Dedifferentiated amniotic fluid mesenchymal stem cell (primary cell): ENCODE measurements around the gene CRTC1.

Experiments used
- DNase-seq: peaks from one replicate; pipeline ENCODE4 v3.0.0-alpha.2; 2016; ENCODE audit errors: extremely low spot score

Gene CRTC1

DNA sequence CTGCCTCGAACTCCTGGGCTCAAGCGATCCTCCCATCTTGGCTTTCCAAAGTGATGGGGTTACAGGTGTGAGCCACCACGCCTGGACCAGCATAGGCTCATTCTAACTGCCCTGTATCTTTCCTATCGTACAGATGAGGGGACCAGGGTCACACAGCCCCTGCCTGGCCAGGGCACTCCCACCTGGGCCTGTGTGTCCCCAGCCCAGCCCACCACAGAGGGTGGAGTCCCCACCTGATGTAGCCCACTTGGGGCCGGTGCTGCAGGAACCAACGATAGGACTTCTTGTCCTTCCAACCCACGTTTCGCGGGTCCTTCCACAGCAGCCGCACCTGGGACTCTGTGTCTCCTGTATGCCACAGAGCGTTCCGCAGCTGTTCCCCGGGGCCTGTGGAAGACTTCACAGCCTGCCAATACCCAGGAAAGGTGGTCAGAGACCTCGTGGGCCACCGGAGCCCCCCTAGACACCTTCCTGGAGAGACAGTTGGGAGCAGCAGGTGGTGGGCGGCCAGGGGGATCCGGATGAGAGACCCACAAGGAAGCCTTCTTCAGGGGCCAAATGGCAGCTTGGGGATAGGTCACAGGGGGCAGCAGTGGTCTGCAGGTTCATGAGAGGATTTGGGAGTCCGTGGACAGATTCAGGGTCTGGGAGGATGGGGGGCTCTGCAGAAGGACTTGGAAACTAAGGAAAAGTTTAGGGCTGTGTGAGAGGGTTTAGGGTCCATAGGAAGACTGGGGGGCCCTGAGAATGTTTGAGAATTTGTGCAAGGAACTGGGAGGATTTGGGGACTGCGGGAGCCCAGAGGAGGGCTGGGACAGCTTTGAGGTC, 100.7 kb downstream of the CRTC1 start:
- DNase-seq: no peak

DNA sequence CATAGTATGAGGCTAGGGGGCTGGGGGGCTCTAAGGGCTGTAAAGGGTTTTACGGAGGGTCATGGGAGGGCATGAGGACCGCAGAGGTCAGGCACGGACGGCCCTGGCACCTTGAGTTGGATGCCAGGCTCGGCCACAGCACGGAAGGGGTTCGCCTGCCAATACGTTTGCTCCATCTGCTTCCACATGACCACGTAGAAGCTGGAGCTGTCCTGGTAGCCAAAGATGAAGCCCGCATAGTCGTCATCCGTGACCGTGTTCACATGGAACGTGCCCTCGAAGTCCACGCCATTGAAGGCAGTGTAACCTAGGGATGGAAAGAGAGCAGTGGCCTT, 101.3 kb downstream of the CRTC1 start:
- no peak for DNase-seq

DNA sequence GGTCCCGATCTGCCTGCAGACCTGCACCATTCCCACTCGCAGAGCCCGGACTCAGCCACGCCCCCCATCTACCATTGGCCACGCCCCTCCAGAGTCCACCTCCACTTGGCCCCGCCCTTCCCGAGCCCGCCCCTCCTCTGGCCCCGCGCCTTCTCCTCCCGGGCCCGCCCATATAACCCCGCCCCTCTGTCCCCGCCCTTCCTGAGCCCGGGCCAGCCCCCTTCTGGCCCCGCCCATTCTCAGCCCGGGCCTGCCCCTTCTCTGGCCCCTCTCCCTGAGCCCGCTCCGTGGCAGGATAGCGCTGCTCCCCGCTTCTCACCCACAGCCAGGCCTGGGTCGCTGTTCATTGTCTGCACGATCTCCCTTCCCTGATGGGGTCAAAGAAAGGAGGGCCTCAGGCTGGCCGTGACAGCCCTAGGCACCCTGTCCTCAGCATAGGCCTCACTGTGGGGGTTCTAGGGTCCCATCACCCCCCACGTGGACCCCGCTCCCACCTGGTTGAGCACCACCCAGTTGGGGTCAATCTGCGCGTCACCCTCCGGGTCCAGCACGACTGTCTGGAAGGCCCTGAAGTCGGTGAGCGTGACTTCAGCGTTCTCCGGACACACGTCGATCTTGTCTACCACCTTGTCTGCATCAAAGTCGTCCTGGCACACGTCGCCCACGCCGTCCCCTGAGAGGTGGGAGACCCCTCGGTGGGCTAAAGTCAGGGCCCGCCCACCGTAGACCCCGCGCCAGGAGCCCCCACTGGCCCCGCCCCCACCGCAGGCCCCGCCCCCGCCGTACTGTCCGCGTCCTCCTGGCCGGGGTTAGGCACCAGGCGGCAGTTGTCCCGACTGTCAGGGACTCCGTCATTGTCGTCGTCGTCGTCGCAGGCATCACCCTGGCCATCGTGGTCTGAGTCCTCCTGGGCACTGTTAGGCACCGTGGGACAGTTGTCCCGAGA, 102.0 kb downstream of the CRTC1 start:
- DNase-seq: no peak

DNA sequence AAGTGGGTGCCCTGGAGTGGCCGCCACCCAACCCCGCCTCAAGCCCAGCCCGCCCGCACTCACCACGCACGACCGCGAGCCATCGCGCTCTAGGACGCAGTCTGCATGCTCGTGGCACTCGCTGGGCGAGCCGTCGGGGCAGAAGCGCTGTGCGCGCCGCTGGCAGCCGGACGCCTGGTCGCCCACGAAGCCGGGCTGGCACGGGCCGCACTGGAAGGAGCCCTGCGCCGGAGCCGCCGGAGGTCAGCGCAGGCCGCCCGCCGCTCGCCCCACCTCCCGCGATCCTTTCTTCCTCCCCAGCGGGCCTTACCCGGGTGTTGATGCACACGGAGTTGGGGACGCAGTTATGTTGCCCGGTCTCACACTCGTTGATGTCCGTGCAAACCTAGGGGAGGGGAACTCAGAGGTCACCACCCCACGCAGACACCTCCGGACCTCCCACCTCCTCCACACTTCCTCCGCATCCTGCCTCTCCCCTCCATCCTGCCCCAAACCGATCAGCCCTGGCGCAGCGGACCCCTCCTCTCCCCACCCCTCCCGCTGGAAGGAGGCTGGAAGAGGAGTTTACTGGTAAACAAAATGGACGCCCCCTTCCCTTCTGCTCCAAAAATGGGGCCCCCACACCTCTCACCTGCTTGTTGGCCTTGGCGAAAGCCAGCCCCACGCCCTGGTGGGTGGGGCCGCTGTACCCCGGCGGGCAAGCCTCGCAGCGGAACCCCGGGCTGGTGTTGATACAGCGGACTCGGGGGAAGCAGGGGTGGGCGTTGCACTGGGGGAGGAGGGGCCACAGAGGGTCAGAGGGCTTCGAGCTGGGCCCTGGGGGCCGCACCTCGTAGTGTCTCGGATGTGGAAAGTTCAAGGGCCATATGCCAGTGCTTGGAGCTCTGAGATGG, 105.3 kb downstream of the CRTC1 start:
- DNase-seq: no peak

DNA sequence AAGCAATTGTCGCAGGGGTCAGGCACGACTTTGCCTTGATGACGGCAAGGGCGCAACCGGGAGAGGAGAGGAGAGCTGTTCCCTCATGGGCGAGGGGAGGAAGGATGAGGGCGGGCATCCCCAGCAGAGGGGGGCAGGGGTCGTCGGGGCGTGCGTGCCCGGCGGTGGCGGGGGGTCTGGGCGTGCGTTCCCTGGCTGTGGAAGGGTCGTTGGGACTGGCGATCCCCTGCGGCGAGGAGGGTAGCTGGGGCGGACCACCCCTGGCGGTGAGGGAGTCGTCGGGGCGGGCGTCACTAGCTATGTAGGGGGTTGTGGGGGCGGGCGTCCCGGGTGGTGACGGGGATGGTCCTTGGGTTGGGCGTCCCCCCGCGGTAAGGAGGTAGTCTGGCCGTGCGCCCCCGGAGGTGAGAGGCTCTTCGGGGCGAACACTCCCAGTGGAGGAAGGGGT, 106.0 kb downstream of the CRTC1 start:
- no peak for DNase-seq

DNA sequence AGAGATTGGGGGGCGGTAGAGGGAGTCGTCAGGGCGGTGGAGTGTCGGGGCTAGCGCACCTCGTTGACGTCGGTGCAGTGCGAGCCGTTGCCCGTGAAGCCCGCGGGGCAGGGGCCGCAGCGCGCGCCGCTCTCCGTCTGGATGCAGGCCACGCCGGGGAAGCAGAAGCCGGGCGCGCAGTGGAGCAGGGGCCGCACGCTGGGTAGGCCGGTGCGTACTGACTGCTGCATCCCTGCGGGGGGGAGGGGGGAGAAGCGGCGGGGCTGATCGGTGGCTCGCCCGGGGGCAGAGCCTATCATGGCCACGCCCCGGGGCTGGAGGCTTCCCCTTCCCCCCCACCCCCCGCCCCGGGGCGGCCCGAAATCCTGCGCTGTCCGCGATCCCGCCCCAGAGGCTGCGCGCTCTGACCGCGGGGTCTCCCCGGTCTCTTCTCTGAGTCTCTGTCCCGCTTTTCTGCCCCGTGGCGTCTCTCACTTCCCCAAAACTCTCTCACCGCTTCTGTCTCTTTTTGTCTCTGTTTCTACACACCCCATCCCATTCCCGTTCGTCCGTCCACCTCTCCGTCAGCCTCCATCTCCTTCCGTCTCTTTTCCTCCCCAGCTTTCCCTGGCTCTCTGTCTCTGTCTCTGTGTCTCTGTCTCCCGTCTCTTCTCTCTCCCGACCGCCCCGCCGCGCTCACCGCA, 106.5 kb downstream of the CRTC1 start:
- no peak for DNase-seq

DNA sequence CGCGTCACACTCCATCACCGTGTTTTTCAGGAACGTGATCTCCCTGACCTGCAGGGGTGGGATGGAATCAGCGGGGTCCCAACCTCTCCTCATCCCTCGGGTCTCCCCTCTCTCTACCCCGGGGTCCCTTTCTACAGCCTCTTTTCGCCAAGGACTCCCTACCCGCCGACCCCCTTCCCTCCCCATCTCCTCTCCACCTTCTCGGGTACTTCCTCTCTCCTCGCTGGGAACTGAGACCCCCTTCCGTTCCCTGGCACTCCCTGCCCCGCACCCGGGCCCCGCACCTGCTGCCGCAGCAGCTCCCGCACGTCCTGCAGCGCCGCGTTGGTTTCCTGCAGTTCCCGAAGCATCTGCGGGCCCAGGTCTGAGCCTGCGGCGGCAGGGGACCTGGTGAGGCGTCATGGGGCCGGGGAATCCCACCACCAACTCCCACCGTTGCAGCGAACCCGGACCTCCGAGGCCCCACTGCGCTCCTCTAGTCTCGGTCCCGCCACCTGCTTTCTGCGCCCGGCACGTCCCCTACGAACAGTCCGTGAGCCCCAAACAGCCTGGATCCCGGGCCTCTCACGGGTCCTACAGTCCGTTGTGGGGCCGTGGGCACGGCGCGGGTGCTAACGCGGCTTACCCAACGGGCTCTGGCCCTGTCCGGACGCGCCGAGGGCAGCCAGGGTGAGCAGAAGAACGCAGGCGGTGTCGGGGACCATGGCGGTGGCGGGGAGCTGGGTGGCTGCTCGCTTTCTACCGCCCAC, 107.3 kb downstream of the CRTC1 start, which contains the start of gene COMP:
COMP (minus strand) TSS at position 740 of the 749 bp plus-strand sequence; CDS start at position 704, 36 bp downstream.
- DNase-seq: no peak

DNA sequence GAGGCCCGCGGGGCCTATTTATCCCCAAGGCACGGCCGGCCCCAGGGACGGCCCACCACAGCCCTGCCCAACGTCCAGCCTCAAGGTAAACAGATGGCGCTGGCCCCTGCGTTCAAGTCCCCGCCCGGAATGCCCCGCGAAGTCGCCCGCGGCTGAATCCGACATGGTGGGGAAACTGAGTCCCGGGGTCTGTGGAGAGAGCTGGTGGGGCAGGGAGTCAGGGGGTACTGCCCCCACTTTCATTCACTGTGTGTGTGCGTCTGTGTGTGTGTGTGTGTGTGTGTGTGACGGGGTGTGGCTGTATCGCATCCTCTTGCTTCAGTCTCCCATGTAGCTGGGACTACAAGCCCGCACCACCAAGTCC, 107.8 kb downstream of the CRTC1 start:
- DNase-seq: no peak

DNA sequence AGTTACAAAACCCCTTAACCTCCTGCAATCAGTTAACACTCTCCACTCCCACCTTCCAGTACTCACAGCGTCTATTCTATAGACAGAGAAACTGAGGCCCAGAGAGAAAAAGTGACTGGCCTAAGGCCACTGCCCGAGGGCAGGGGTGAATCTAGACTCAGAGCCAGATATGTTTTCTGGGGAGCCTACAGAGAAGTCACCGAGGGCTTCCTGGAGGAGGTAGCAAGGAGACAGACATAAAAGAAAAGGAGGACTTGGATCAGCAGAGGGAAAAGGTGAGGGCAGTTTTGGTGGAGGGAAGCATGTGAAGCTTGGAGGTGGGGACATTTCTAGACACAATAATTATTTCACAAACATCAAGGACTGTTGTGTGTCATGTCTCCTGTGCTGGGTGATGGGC, 109.2 kb downstream of the CRTC1 start:
- no peak for DNase-seq

DNA sequence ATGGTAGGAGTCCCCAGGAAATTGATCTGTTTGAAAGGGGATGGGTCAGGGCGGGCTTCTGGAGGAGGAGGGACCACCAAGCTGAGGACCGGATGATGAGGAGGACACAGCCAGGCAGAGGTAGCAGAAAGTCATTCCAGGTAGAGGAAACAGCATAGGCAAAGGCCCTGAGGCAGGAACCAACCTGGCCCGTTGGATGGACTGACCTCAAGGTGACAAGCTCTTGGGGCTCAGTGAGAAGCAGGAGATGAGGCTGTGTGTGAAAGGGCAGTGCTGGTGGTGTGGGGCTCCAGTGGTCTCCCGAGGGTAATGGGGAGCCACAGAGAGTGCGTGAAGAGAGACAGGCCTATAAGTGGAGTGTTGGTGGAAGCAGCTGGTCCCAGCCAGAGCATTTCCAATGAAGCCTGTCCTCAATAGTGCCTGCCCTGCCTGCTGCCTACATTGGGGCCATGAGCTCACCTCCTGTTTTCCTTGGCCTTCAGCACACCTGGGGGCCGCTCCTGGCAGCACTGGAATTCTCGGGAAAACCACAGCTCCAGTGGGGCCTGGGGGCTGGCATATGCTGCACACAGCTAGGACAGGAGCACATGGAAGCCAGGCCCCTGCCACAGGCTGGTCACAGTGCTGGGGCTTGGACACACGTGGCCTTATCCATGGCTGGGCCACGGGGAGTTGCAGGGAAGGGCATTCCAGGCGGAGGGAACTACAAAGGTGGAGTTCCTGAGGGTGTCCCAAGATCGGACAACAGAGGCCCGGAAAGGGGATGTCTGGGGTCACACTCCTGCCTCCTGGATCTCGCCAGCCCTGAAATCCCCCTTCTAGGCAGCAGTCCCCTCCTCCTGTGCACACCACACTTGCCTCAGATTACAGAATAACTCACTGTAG, 109.9 kb downstream of the CRTC1 start:
- DNase-seq: no peak

DNA sequence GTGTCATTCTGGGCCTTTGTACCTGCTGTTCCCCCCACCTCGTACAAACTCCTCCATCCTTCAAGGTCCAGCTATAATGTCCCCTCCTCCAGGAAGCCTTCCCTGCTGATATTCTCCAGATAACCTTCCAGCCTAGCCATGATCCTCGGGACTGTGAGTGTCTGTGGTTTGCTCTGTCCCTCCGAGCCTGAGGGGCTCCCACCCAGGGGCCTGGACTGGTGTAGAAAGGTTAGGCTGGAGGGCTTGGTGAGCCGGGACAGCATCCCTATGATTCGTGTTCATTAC, 110.5 kb downstream of the CRTC1 start:
- DNase-seq: no peak

DNA sequence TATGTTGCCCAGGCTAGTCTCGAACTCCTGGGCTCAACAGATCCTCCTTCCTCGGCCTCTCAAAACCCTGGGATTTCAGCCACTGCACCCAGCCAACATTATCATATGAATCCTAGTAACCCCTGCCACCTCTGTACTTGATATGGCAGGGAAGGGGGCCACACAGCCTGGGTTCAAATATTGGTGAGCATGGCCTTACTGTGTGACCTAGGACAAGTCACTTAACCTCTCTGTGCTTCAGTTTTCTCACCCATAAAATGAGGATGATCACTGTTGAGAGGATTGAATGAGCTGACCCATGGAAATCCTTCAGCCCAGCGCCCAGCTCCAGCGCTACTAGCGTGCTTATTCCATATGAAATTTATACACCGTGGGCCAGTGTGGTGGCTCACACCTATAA, 111.2 kb downstream of the CRTC1 start:
- DNase-seq: no peak

DNA sequence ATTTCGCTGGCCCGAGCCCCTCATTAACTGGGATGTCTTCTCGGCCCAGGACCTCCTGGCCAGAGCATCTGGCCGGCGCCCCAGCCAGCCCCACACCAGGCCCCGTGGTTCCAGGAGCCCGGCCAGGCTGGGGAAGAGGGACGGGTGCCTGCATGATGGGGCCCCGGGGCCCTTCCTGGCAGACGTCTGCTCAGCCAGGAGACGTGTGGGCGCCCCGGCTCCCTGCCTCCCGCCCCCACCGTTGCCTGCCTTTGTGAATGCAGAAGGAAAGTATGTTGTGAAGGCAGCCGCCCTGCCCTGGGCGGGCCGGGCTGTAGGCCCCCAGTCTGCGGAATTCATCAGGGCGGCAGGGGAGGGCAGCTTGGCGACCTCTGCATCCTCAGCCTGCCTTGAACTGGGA, 112.1 kb downstream of the CRTC1 start:
- peak; percentile 18 for DNase-seq

DNA sequence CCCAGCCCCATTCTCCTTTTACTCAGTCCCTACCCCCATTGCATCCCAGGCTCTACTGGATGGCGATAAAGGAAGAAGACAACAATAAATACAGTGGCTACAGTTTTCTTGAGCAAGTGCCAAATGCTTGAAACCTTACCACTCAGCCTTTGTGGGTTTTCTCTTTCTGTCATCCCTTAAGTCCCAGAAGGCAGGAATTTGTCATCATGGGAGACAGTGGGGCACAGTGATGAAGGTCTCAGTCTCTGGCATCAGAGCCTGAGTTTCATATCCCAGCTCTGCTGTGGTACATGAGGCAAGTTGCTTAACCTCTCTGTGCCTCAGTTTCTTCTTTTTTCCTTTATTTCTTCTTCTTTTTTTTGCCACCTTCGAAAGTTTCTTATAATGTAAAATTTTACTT, 112.8 kb downstream of the CRTC1 start:
- DNase-seq: no peak

DNA sequence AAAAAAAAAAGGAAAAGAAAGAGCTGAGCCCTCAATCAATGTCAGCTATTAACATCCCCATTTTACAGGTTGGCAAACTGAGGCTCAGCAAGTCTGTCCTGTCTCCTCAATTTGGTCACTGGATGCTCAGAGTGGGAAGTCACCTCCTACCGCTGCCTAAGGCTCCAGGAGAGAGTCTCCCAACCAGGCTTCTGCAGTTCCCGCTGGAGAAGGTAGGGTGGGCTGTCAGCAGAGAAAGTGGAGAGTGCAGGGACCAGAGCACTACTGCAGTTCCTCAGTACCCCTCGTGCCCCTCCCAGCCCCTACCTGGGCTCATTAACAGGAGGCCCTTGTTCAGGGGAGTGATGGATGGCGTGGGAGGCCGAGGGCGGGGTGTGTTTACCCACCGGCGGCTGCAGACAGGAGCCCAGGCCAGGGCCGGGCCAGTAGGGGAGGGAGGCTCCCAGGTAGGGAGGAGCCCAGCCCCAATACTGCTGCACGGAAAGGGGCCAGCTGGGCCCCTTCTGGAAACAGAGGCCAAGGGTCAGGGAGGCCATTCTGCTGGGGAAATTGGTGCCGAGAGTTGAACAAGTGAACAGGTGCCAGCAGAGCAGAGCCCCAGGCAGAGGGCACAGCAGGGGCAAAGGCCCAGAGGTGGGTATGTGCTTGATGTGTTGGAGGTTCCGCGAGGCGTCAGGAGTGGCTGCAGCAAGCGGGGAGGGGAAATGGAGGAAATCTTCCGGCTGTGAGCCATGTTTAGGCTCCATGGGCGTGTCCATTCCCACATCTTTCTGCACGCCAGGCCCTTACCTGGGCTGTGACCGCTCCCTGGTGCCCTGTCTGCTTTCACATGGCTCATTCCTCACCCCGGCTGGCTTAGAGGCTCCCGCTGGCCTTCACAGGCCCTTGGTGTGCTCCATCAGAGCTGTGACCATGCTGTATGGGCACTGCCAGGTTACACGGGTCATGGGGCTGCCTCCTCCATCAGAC, 115.2 kb downstream of the CRTC1 start:
- DNase-seq: no peak

DNA sequence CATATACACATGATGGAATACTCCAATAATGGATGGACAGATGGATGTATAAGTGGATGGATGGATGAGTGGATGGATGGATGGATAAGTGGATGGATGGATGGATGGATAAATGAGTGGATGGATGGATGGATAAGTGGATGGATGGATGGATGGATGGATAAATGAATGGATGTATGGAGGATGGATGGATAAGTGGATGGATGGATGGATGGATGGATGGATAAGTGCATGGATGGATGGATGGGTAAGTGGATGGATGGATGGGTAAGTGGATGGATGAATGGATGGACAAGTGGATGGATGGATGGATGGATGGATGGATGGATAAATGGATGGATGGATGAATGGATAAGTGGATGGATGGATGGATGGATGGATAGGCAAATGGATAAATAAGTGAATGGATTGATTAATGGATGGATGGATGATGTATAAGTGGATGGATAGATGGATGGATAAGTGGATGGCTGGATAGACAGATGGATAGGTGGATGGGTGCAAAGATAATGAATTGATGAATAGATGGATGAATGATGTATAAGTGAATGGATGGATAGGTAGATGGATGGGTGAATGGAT, 116.0 kb downstream of the CRTC1 start:
- no peak for DNase-seq

DNA sequence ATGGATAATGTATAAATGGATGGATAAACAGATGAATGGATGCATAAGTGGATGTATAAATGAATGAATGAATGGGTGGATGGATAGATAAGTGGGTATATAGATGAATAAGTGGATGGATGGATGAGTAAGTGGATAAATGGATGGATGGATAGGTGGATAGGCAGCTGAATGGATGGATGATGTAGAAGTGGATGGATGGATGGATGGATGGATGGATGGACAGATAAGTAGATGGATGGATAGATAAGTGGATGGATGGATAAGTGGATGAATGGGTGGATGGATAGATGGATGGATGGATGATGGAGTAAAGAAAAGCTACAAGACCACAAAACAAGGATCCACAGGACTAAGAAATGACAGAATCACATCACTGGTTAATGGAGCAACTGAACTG, 116.6 kb downstream of the CRTC1 start:
- DNase-seq: no peak

DNA sequence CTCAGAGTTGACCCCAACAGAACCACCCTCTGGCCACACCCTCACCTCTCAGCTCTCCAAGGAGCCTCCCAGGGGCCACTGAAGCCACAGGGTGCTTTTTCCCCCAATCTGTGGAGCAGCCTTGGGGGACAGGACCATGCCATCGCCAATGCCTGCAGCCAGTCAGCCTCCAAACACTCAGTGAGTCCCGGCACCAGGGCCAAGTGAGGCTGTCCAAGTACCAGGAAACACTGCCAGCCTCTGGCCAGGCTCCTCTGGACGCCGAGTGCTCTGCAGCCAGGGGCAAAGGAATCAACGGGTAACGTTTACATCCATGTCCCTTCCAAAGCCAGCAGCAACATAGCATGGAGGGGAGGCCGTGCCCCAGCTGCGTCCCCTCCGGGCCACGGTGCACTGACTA, 117.2 kb downstream of the CRTC1 start:
- no peak for DNase-seq
